ENCODE data around the gene GUCY2F.

The GUCY2F gene

DNA sequence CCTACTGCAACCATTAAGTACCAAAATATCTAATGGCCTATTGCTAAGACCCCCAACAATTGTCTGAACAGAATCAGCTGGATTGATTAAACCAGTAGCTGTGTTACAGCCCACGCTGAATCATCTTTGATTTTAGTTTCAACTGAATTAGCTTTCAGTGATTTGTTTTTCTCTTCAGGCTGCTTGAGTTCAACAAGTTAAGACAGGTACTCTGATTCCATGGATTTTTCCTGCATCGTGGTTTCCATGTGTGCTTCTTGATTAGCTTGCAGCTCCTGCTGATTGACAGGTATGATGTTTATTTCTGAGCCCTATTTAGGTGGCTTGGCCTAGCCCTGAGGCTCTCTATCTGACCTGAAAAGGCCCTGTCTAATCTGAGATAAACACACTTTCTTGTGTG lies 91.3 kb downstream of the GUCY2F start:
- TF ChIP-seq, protein P1, sequence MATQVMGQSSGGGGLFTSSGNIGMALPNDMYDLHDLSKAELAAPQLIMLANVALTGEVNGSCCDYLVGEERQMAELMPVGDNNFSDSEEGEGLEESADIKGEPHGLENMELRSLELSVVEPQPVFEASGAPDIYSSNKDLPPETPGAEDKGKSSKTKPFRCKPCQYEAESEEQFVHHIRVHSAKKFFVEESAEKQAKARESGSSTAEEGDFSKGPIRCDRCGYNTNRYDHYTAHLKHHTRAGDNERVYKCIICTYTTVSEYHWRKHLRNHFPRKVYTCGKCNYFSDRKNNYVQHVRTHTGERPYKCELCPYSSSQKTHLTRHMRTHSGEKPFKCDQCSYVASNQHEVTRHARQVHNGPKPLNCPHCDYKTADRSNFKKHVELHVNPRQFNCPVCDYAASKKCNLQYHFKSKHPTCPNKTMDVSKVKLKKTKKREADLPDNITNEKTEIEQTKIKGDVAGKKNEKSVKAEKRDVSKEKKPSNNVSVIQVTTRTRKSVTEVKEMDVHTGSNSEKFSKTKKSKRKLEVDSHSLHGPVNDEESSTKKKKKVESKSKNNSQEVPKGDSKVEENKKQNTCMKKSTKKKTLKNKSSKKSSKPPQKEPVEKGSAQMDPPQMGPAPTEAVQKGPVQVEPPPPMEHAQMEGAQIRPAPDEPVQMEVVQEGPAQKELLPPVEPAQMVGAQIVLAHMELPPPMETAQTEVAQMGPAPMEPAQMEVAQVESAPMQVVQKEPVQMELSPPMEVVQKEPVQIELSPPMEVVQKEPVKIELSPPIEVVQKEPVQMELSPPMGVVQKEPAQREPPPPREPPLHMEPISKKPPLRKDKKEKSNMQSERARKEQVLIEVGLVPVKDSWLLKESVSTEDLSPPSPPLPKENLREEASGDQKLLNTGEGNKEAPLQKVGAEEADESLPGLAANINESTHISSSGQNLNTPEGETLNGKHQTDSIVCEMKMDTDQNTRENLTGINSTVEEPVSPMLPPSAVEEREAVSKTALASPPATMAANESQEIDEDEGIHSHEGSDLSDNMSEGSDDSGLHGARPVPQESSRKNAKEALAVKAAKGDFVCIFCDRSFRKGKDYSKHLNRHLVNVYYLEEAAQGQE (IDR thresholded peaks at IDR 0.05; ENCODE audit: insufficient read depth in 1 of 2, low read depth in 2 of 2, low read length in 2 of 2), result no peak
- TF ChIP-seq SIN3A (IDR thresholded peaks at IDR 0.05; ENCODE audit: borderline replicate concordance, insufficient read depth, low read length) (no peak), TAF1 (IDR thresholded peaks at IDR 0.05; ENCODE audit: borderline replicate concordance, insufficient read depth, low read length) (no peak), FOXP2 (optimal IDR thresholded peaks at IDR 0.05; ENCODE audit: borderline replicate concordance, extremely low read depth, extremely low read length, insufficient read depth) (no peak), POLR2AphosphoS5 (IDR thresholded peaks at IDR 0.05; ENCODE audit: low read depth, low read length) (no peak)

DNA sequence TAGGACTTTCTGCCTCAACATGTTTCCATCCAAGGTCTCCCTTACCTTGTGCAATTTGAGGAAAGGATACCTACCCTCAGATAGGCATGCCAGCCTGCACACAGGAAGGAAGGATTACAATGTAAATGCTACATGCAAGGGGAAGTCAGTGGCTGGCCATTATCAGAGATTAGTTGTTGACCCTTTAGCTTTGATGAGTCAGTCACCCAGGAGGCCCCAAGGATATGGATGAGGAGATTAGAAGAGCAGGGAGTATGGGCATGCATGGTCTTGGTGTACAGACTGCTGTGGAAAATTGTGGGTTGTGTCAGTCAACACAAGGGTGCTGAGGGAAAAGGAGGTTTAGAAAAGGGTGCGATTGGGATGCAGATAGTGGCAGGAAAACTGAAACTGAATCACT lies 92.0 kb downstream of the GUCY2F start:
- TF ChIP-seq TAF1 (IDR thresholded peaks at IDR 0.05; ENCODE audit: borderline replicate concordance, insufficient read depth, low read length) (no peak), POLR2AphosphoS5 (IDR thresholded peaks at IDR 0.05; ENCODE audit: low read depth, low read length) (no peak), FOXP2 (optimal IDR thresholded peaks at IDR 0.05; ENCODE audit: borderline replicate concordance, extremely low read depth, extremely low read length, insufficient read depth) (no peak), SIN3A (IDR thresholded peaks at IDR 0.05; ENCODE audit: borderline replicate concordance, insufficient read depth, low read length) (no peak)
- TF ChIP-seq, protein P1 (IDR thresholded peaks at IDR 0.05; ENCODE audit: insufficient read depth in 1 of 2, low read depth in 2 of 2, low read length in 2 of 2), result no peak

DNA sequence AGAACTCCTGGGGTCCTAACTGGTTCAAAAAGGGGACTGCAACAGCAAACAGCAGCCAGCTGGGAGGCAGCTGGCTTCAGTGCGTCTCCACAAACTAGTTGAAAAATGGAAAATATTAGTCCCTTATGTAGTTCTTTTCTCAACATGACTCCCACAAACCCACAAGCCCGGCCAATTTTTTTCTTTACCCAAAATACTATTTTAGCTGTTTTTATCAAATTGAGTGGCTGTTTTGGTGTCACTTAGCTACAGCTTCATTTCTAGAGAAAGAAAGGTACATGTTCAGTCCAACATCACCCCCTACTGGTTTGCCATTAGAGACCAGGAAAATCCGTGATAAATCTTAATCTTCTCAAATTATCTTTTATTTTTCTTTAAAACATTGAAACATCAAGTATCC lies 97.2 kb downstream of the GUCY2F start:
- TF ChIP-seq, protein P1 (IDR thresholded peaks at IDR 0.05; ENCODE audit: insufficient read depth in 1 of 2, low read depth in 2 of 2, low read length in 2 of 2), result no peak
- TF ChIP-seq TAF1 (IDR thresholded peaks at IDR 0.05; ENCODE audit: borderline replicate concordance, insufficient read depth, low read length), result no peak
- TF ChIP-seq POLR2AphosphoS5 (IDR thresholded peaks at IDR 0.05; ENCODE audit: low read depth, low read length), result no peak
- TF ChIP-seq SIN3A (IDR thresholded peaks at IDR 0.05; ENCODE audit: borderline replicate concordance, insufficient read depth, low read length), result no peak
- no peak for TF ChIP-seq FOXP2 (optimal IDR thresholded peaks at IDR 0.05; ENCODE audit: borderline replicate concordance, extremely low read depth, extremely low read length, insufficient read depth)

- TF ChIP-seq TAF1 (IDR thresholded peaks at IDR 0.05; ENCODE audit: borderline replicate concordance, insufficient read depth, low read length) (no peak), SIN3A (IDR thresholded peaks at IDR 0.05; ENCODE audit: borderline replicate concordance, insufficient read depth, low read length) (no peak), FOXP2 (optimal IDR thresholded peaks at IDR 0.05; ENCODE audit: borderline replicate concordance, extremely low read depth, extremely low read length, insufficient read depth) (no peak), POLR2AphosphoS5 (IDR thresholded peaks at IDR 0.05; ENCODE audit: low read depth, low read length) (no peak)
- TF ChIP-seq, protein P1 (IDR thresholded peaks at IDR 0.05; ENCODE audit: insufficient read depth in 1 of 2, low read depth in 2 of 2, low read length in 2 of 2), result no peak
Measured at GRCh38 chrX:109382332-109382731, 99.6 kb downstream of the GUCY2F start.

DNA sequence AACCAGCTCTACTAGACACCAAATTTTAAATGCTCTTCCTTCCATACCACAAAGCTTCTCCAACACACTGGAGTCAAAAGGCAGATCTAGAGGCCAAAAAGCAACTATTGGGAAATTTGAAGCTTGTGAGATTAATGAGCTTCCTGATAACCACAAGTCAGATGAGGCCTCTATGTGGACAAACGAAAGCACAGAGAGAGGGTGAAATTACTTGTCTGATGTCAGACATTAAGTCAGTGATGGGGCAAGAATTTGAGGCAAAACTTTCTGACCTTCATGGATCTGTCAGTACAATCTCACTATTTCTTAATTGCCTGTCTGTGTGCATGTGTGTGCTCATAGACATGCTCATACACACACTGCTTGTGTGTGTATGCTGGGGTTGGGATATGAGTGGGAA lies 103.6 kb downstream of the GUCY2F start:
- TF ChIP-seq POLR2AphosphoS5 (IDR thresholded peaks at IDR 0.05; ENCODE audit: low read depth, low read length) (no peak), FOXP2 (optimal IDR thresholded peaks at IDR 0.05; ENCODE audit: borderline replicate concordance, extremely low read depth, extremely low read length, insufficient read depth) (no peak), TAF1 (IDR thresholded peaks at IDR 0.05; ENCODE audit: borderline replicate concordance, insufficient read depth, low read length) (no peak), SIN3A (IDR thresholded peaks at IDR 0.05; ENCODE audit: borderline replicate concordance, insufficient read depth, low read length) (no peak)
- TF ChIP-seq, protein P1 (IDR thresholded peaks at IDR 0.05; ENCODE audit: insufficient read depth in 1 of 2, low read depth in 2 of 2, low read length in 2 of 2), result no peak
